ENCODE measurements around the gene SLAIN2.
"Not testable (repeated sequence)": the region's sequence is repeated elsewhere in the genome, so short reads cannot be mapped to it uniquely, and the experiment has no call there.

SLAIN2 gene

DNA sequence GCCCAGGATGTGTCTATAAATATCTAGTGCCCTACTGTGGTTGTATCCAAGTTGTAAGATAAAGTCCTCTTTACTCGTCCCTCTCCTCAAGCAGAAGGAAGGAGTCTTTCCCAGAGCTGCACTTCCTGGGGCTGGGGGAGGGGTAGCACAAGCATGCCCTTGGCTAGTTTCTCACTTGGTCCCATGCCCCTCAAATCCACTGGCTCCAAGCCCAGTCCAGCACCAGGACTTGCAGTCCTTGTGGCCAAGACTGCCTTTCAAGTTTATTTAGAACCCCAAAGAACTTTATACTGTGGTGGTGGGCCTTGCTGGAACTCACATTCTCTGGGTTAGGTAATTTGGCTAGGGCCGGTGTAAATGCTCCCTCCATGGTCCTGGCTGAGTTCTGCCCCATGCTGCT is 98.7 kb downstream of the SLAIN2 start:
- DNase-seq (ENCODE audit: low read depth in 3 of 3) = no peak

GRCh38 chr4:48440914-48441313 is 99.6 kb downstream of the SLAIN2 start:
- DNase-seq (ENCODE audit: low read depth in 3 of 3) = not testable (repeated sequence)

GRCh38 chr4:48445704-48446103 is 104.4 kb downstream of the SLAIN2 start:
- DNase-seq (ENCODE audit: low read depth in 3 of 3) = no peak

DNA sequence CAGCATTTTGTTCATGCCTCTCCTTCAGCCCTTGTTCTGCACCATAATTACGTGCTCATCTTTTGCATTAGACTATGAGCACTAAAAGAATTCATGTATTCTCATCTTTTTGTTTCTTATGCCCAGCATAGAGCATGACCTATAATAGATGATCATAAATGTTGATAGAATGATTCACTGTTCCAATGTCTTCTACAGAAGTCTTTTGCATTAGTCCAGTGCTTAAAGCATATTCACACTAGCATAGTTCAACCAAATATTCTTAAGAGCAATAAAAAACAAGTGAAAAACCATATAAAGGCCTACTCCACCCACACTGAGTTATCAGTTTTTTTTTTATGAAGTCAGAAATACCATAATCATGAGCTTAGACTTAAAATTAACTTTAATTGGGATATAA is 105.3 kb downstream of the SLAIN2 start:
- DNase-seq (ENCODE audit: low read depth in 3 of 3) = no peak

- DNase-seq (ENCODE audit: low read depth in 3 of 3) = no peak
These were observed 107.8 kb downstream of the SLAIN2 start for GRCh38 chr4:48449151-48449550.

- DNase-seq (ENCODE audit: low read depth in 3 of 3) = no peak
These were observed 109.4 kb downstream of the SLAIN2 start for GRCh38 chr4:48450740-48451139.

GRCh38 chr4:48451656-48452055 is 110.3 kb downstream of the SLAIN2 start:
- DNase-seq (ENCODE audit: low read depth in 3 of 3) = not testable (repeated sequence)

DNA sequence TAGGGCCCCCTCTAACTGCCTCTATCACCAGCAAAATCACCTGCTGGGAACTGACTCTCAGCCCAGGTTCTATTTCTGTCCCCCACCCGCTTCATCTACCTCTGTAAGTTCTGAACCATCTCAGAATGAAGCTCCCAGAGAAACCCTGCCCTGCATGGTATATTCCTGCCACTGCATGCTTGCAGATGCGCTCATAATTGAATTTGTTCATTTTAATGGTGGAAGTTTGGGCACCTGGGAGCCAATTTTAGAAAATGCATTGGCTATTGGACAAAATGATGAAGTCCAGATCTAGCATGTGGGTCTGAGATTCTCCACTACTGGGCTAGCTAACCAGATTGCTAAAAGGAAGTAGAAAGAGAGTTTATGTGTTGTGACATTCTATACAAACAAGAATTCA is 113.3 kb downstream of the SLAIN2 start:
- no peak for DNase-seq (ENCODE audit: low read depth in 3 of 3)

- no peak for DNase-seq (ENCODE audit: low read depth in 3 of 3)
These were observed 119.7 kb downstream of the SLAIN2 start for GRCh38 chr4:48461000-48461399.

GRCh38 chr4:48462363-48462762 is 121.0 kb downstream of the SLAIN2 start:
- no peak for DNase-seq (ENCODE audit: low read depth in 3 of 3)

DNA sequence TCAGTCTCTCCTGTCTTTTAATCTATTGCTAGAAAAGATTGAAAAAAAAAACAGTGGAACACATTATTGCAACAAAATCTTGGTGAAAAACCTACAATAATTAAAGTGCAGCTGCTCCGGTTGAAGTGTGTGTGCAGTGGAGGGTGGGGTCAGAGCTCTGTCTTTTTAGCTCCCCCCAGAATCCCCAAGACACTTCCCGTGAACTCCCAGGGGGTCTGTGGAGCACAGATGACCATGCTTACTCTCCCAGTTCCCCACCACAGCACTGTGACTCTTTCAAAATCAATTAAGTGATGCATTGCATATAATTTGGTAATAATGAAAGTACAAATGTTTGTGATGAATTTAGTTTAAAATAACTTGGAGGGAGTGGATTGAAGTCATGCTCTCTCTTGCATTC is 126.1 kb downstream of the SLAIN2 start:
- DNase-seq (ENCODE audit: low read depth in 3 of 3) = no peak

- no peak for DNase-seq (ENCODE audit: low read depth in 3 of 3)
These were observed 126.6 kb downstream of the SLAIN2 start for GRCh38 chr4:48467891-48468290.

DNA sequence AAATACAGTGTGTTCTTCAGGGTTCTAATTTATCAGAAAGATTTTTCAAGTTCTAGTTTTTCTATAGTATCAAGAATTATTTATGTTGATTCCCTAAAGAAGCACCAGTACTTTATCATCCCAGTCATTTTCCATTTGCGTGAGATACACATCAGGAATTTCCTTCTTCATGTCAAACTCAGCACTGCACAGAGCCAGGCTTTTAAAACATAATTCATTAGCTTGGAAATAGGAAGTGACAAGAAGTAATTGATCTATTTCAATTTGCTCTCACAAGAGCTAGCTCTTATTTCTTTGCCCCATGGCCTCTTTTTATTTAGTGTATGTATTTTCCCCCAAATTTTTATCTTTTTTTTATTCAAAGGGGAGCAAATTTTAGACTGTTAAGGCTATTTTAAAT is 128.8 kb downstream of the SLAIN2 start:
- DNase-seq (ENCODE audit: low read depth in 3 of 3) = no peak

DNA sequence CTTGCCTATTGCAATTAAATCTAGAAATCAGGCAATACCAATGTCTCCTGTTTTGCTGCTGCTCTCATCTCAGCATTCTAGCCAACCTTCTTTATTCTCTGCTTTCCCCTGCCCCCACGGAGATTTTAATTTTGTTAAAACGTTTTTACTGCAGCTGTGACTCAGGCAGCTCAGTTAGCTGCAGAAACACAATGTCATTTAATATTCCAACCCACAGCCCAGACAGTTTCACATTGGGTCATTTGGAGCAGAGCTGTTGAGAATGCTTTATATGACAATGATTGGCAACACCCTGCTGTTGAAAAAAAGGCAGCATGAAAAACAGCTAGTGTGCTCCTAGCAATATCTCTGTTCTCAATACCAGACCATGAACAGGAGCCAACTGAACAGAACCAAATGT is 129.2 kb downstream of the SLAIN2 start:
- no peak for DNase-seq (ENCODE audit: low read depth in 3 of 3)

DNA sequence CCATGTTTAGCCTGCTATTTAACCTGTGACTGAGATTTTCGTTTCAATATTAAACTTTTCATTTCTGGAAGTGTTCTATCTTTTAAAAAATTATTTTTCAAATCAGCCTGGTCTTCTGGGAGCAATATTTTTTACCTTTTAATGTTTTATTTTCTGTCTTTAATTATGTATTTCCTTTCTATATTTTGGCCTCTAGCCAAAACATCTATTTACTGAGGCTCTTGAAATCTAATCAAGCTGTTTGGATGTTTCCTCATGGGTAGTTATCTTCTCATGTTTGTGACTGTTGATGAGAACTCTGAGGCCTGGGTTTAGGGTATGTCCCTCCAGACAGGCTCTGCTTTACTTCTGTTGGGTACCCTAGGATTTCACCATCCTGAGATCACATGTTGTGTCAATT is 131.5 kb downstream of the SLAIN2 start:
- no peak for DNase-seq (ENCODE audit: low read depth in 3 of 3)

DNA sequence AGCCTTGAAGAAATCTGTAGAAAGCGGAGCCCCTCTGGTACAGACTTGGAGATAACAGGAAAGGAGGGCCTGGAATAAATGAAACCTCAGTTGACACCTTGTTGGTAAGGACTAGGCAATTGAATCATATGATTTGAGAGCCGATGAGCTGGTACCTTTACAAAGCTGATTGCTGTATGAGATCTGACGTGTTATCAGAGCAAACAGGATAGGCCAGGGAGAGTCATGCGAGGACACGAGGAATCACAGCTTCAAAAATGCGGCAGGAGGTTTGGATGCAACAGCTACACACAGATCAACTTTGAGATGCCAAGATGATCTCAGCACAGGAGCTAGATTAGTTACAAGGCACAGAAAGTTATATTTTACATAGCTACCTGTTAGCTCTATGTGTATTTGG is 134.4 kb downstream of the SLAIN2 start:
- no peak for DNase-seq (ENCODE audit: low read depth in 3 of 3)
